ENCODE measurements around the gene ATF2.

- TF ChIP-seq, protein P1, sequence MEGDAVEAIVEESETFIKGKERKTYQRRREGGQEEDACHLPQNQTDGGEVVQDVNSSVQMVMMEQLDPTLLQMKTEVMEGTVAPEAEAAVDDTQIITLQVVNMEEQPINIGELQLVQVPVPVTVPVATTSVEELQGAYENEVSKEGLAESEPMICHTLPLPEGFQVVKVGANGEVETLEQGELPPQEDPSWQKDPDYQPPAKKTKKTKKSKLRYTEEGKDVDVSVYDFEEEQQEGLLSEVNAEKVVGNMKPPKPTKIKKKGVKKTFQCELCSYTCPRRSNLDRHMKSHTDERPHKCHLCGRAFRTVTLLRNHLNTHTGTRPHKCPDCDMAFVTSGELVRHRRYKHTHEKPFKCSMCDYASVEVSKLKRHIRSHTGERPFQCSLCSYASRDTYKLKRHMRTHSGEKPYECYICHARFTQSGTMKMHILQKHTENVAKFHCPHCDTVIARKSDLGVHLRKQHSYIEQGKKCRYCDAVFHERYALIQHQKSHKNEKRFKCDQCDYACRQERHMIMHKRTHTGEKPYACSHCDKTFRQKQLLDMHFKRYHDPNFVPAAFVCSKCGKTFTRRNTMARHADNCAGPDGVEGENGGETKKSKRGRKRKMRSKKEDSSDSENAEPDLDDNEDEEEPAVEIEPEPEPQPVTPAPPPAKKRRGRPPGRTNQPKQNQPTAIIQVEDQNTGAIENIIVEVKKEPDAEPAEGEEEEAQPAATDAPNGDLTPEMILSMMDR (IDR thresholded peaks at IDR 0.05): no peak
- TF ChIP-seq POLR2A (IDR thresholded peaks at IDR 0.05): no peak
- TF ChIP-seq POLR2AphosphoS5 (IDR thresholded peaks at IDR 0.05): no peak
Observed at GRCh38 chr2:175152242-175152641, 15.8 kb downstream of the ATF2 start.
